COLO668 (cell line): Measurements from ENCODE around the gene C16orf89.

ENCODE experiments used
- DNase-seq: peaks from one replicate; lab custom pipeline; 2025; ENCODE audit not compliant: unreplicated experiment; lab: John Stamatoyannopoulos, UW

Gene C16orf89

DNA sequence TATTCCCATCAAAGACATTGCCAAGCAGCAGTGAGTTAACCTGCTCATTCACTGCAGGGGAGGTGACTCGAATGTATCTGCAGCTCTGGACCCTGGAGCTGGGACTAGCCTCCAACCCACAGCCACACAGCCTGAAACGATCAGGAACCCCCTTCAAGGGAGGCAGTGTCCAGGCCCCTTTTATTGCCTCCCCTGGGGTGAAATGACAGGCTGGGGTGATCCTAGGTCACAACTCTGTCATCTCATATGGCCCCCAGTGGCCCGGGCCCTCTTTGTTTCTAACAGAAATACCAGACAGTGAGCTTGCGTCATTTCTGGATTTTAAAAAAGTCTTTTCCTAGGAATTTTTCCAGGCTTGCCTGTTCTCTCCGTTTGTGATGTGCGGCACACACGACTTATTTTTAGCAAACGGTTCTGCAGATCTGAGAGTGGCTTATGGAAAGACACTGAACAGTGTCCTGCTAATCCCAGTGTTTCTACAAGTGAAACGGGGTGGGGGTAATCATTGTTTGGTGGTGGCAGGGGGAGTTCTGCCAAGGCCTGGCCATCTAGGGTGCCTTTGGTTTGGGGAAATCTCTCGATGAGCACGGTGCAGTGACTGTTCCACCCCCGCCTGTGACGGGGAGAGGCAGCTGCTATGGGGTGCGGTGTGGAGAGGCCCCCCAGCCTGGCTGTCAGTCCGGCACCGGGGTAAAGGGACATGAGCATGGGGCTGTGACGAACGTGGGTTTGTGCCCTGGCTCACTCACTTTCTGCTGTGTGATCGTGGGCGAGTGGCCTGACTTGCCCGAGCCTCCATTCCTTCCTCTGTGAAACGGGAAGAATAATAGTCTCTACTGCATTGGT, 59.2 kb downstream of the C16orf89 start:
- no peak for DNase-seq

DNA sequence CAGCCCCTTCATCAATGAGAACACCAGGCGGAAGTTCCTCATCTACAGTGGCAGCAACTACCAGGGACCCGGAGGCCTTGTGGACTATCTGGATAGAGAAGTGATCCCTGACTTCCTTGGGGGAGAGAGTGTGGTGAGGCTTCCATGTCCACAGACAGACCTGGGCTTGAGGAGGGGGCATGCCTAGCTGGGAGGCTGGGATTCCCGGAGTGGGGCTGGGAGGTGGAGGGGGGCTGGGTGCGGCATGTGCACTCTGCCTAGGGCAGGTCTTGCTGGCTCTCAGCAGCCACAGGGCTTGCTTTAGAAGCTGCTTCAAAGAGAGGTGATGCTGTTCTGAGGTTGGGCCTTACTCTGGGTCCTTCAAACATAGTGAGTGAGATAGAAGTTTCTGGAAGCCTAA, 59.8 kb downstream of the C16orf89 start:
- DNase-seq: no peak

DNA sequence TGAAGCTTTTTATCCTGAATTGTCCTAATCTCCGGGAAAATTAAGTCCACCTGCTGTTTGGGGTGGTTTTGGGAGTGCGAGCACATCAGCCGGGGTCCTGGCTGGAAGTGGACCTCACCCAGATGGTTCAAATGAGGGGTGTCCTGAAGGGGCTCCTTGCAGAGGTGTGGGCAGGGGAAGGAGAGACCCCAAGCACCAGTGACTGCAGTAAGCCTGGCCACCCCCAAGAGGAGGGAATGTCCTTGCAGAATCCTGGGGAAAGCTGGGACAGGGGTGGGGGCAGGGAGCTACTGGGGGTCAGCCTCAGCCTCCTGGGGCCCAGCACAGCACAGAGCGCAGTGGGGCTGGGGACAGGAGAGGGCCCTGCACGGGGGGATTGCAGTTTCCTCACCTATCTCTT, 61.4 kb downstream of the C16orf89 start:
- DNase-seq: no peak

DNA sequence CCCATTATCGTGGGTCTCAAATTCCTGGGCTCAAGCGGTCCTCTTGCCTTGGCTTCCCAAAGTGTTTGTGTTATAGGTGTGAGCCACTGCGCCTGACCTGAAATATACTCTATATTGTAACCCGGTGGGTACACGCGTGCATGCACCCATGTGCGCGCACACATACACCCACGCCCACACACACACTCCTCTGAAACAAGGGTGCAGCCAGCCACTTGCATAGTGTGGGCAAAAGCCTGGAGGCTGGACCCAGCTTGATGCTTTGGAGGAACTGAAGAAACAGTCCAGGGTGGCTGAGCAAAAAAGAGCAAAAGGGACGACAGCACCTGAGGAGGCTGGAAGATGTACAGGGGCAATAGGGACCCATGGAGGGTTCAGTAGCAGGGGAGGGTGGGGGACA, 61.9 kb downstream of the C16orf89 start:
- DNase-seq: no peak

DNA sequence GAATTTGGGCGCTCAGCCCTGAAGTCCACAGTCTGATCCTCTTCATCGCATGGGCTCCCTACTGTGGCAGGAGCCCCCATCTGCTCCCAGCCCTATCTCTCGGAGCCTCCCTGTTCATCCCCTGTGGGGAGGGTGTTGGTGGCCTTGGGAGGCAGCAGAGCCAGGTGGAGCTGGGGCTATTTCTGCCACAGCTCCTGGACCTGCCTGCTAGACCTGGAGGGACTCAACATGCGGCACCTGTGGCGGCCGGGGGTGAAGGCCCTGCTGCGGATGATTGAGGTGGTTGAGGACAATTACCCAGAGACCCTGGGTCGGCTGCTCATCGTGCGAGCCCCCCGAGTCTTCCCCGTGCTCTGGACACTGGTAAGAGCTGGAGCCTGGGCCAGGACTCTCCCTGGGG, 62.5 kb downstream of the C16orf89 start:
- no peak for DNase-seq

DNA sequence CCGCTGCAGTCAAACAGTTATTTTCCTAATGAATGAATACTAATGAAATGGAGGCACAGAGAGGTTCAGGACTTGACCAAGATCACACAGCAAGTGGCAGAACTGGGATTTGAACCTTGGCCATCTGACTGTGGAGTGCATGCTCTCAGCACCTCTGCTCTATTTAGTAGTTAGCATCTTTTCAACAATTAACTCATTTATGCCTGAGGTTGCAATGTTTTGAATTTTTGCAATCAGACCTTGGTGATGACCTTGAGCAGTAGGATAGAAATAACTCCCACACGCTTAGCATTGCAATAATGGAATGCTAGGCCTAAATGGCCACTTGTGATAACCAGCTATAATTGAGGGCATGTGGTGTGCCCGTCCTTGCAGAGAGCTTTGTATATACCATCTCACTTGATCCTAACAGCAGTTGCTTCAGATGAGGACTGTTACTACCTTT, 63.0 kb downstream of the C16orf89 start:
- DNase-seq: no peak

DNA sequence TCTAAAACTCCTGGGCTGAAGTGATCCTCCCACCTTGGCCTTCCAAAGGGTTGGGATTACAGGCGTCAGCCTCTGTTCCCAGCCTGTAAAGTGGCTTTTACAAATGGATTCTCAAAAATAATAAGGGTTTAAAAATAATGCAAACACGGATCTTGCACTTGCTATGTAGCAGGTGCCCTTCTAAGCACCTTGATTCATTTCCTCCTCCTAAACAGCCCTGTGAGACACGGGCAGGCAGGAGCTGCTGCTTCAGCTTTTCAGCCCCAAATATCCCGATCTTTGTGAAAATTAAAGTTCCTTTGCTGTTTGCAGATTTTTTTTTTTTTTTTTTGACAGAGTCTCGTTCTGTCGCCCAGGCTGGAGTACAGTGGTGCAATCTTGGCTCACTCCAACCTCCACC, 63.8 kb downstream of the C16orf89 start:
- no peak for DNase-seq

DNA sequence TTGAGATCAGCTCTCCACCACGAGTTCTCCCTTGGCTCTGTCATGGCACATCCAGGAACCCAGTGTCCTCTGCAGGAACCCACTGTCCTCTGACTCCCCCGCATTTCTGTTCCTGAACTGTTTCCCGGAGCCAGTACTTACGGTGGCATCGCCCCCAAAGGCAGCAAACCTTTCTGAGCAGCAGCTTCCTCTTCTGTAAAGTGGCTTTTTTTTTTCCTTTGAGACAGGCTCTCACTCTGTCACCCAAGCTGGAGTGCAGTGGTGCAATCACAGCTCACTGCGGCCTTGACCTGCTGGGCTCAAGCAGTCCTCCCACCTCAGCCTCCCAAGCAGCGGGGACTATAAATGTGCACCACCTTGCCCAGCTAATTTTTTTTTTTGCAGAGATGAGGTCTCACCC, 64.2 kb downstream of the C16orf89 start:
- no peak for DNase-seq

DNA sequence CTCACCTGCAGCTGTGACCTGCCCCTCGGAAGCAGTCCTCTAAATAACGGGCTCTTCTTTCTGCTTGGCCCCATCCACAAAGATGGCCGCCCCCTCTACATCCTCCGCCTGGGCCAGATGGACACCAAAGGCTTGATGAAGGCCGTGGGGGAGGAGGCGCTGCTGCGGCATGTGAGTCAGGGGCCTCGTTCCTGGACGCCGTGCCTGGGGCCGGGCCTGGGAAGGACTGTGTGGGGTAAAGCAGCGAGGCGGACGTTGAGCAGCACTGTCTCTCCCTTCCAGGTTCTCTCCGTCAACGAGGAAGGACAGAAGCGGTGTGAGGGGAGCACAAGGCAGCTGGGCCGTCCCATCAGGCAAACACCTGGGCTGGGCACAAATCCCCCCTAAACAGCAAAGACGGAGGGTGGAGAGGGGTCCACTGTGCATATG, 65.2 kb downstream of the C16orf89 start:
- no peak for DNase-seq

DNA sequence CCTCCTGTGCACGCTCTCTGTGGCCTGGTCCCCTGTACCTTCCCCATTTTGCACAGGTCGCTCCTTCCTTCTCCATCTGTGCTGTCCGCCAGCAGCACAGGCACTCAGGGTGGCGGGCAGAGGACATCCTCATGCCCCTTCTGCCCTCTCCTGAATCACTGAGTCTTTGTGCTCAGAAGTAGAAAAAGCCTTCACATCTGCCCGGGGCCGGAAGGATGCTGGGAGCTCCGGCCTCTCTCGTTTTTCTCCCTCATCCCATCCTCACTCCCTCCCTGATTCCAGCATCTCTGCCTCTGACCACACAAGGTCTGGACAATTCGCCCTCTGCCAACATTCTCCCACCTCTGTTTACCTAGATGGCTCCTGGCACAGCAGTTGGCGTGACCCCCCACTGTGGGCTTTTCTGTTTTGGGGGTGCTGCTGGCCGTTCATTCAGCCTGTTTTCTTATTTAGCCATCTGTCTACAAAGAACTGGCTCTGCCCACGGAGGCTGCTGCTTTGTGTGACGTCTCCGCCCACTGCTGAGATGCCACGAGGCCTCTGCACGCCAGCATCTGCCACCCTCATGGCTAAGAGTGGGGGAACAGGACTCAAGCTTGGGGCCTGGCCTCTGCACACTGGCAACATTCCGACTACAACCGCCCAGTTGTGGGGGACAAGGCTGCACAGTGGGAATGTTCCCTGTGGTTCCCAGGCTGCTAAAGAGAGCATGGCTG, 70.9 kb downstream of the C16orf89 start:
- no peak for DNase-seq
